Jurkat, Clone E6-1 (cell line): Measurements from ENCODE around the gene TMEM219.

ENCODE experiments used
- DNase-seq: peaks from one replicate; pipeline ENCODE4 v3.0.0-alpha.2; 2011; ENCODE audit warnings: low read depth, low spot score
- H3K4me3 ChIP-seq: 2 replicates; pipeline ENCODE4 v1.5.1; 2011; ENCODE audit warnings: mild to moderate bottlenecking, low read length, control low read depth, moderate library complexity

The TMEM219 gene

DNA sequence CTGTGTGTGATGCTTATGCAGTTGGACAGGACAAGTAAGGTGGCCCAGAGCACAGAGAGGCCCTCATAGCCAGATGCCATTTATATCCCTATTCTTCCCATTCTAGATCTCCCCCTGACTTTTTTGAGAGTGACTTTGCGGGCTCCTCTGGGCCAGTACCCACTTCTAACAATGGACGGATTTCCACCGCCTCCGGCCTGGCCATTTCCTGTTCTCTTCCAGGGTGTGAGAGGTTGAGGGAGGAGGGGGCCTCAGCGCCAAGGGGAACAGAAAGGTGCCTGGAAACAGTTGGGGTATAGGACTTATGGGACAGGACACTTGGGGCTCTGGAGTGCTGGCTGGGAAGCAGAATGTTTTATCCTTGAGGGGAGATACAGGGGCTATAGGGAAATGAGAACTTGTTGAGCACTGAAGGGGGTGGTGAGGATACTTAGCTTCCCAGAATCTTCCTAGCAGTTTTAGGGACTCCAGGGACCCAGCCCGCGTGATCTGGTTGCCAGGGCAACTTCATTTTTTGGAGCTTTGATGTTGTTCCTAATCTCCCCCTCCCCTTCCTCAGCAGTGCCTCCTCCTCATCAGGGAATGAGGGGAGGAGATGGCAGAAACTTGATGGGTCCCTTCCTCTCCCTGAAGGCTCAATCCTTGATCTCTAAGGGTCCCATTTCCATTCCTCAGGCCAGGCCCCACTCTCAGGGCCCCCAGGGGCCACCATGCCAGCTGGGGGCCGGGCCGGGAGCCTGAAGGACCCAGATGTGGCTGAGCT lies 15.4 kb downstream of the TMEM219 start:
- H3K4me3 ChIP-seq: no peak overlapping the region
- DNase-seq: no peak

- H3K4me3 ChIP-seq: no peak overlapping the region
- DNase-seq: no peak
These were observed 16.2 kb downstream of the TMEM219 start for GRCh38 chr16:29978081-29978480.

GRCh38 chr16:29978564-29979270 lies 16.8 kb downstream of the TMEM219 start:
- no peak overlapping the region for H3K4me3 ChIP-seq

GRCh38 chr16:29982560-29983419 lies 20.9 kb downstream of the TMEM219 start:
- no peak overlapping the region for H3K4me3 ChIP-seq
- DNase-seq: no peak

More at GRCh38 chr16:29978564-29979270, 16.8 kb downstream of the TMEM219 start:
- no peak for DNase-seq

GRCh38 chr16:29983420-29984136 lies 21.7 kb downstream of the TMEM219 start:
- DNase-seq: no peak

GRCh38 chr16:29984137-29984763 lies 22.4 kb downstream of the TMEM219 start:
- H3K4me3 ChIP-seq: no peak overlapping the region
- DNase-seq: no peak

More at GRCh38 chr16:29983420-29984136, 21.7 kb downstream of the TMEM219 start:
- no peak overlapping the region for H3K4me3 ChIP-seq

DNA sequence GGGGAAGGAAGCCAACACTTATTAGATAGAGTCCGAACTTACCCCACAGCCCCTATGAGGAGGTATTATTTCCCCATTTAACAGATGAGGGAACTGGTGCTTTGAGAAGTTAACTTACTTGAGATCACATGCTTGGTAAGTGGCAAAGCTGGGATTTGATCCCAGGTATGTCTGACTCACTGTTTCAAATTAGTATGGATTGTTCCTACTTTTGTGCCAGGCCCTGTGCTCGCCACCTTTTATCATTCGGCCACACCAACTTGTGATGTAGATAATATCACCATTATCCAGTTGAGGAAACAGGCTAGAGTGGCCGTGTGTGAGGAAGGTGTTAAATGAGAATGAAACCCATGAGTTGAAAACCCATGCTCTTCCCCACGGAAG lies 22.9 kb downstream of the TMEM219 start:
- H3K4me3 ChIP-seq: no peak overlapping the region
- no peak for DNase-seq

- no peak overlapping the region for H3K4me3 ChIP-seq
- no peak for DNase-seq
These were observed 23.5 kb downstream of the TMEM219 start for GRCh38 chr16:29985271-29985811.

GRCh38 chr16:29986231-29986630 lies 24.4 kb downstream of the TMEM219 start:
- DNase-seq: no peak
- H3K4me3 ChIP-seq: no peak overlapping the region

- no peak for DNase-seq
These were observed 25.1 kb downstream of the TMEM219 start for GRCh38 chr16:29986931-29987330.

GRCh38 chr16:29987371-29988085 lies 25.6 kb downstream of the TMEM219 start:
- no peak overlapping the region for H3K4me3 ChIP-seq
- no peak for DNase-seq

More at GRCh38 chr16:29986931-29987330, 25.1 kb downstream of the TMEM219 start:
- H3K4me3 ChIP-seq: no peak overlapping the region

DNA sequence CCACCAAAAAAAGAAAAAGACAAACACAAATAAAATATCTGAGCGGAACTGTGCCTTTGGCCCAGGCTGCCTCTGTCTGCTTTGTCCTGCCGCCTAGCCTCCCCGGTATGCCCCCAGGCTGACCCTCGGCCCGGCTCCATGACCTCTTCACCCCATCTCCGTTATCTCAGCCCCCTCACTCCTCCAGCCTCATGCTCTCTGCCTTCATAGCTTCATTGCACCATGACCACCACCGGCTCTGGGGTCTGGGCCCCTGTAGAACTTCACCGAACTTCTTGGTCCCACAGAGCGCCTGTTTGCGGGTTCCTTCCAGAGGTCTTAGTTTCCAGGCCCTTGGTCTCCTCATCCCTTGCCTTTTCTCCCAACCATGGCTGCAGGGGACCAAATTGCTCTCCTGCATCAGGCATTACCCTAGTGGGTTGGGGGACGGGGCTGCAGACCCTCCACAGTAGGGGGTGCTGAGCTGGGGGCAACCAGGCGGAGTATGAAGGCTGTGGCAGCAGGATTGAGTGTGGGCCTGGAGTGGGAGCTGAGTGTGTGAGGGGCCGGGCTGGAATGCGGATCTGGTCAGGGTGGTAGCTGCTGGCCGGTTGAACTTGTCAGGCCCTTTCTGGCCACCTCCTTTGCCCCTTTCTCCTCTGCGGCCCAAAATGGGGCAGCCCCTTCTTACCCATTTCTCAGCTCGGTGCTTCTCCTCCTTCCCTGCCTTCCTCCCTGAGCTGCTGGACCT lies 26.6 kb downstream of the TMEM219 start:
- no peak overlapping the region for H3K4me3 ChIP-seq
- DNase-seq: no peak

- DNase-seq: no peak
- no peak overlapping the region for H3K4me3 ChIP-seq
These were observed 27.4 kb downstream of the TMEM219 start for GRCh38 chr16:29989111-29989858.

- no peak overlapping the region for H3K4me3 ChIP-seq
- DNase-seq: no peak
These were observed 28.2 kb downstream of the TMEM219 start for GRCh38 chr16:29990034-29990433.

GRCh38 chr16:29990883-29991570 lies 29.1 kb downstream of the TMEM219 start:
- no peak for DNase-seq
- H3K4me3 ChIP-seq: no peak overlapping the region

DNA sequence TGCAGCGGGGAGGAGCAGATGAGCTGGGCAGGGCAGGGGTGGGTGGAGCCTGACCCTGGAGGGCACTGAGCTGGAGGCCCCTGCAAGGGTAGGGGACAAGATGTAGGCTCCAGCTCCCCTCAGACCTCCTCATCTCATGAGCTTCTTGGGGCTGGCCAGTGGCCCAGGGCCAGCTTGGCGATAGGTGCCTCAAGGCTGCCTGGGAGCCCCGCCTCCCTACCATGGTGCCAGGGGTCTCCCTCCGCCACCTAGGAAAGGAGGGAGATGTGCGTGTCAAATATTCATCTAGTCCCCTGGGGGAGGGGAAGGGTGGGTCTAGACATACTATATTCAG lies 29.7 kb downstream of the TMEM219 start:
- no peak for DNase-seq
- H3K4me3 ChIP-seq: no peak overlapping the region
